RWPE2 (cell line): ENCODE measurements around the gene ITK.

Experiments
- ATAC-seq: fragments of 200-7000 bp; cut with Tn5 transposase; 3 replicates; pipeline ENCODE4 v1.9.1; 2021; ENCODE audit warnings: low read depth
- DNase-seq: peaks from one replicate; pipeline ENCODE4 v3.0.0-alpha.2; 2020; ENCODE audit warnings: low spot score
- H3K27ac ChIP-seq: fragments of 450-650 bp; 2 replicates; pipeline ENCODE4 v1.5.1; 2017; ENCODE audit warnings: mild to moderate bottlenecking; ENCODE audit not compliant: poor library complexity, severe bottlenecking
- H3K27me3 ChIP-seq: fragments of 250-450 bp; sonication (Bioruptor Pico); 2 replicates; pipeline ENCODE4 v1.5.1; 2021; ENCODE audit warnings: mild to moderate bottlenecking, moderate library complexity; ENCODE audit not compliant: insufficient read depth, poor library complexity, severe bottlenecking
- H3K36me3 ChIP-seq: fragments of 250-450 bp; sonication (Bioruptor Pico); 2 replicates; pipeline ENCODE4 v1.5.1; 2020; ENCODE audit warnings: low read depth, mild to moderate bottlenecking, moderate library complexity
- H3K4me1 ChIP-seq: fragments of 250-450 bp; sonication (Bioruptor Pico); 2 replicates; pipeline ENCODE4 v1.5.1; 2021; ENCODE audit warnings: mild to moderate bottlenecking, moderate library complexity; ENCODE audit not compliant: insufficient read depth, poor library complexity, severe bottlenecking
- H3K4me3 ChIP-seq: fragments of 250-450 bp; sonication (Bioruptor Pico); 2 replicates; pipeline ENCODE4 v1.5.1; 2021; ENCODE audit warnings: mild to moderate bottlenecking, moderate library complexity; ENCODE audit not compliant: severe bottlenecking
- H3K9me3 ChIP-seq: fragments of 250-450 bp; sonication (Bioruptor Pico); 2 replicates; pipeline ENCODE4 v1.5.1; 2021; ENCODE audit warnings: mild to moderate bottlenecking, moderate library complexity; ENCODE audit not compliant: severe bottlenecking
- CTCF ChIP-seq: fragments of 450-650 bp; IDR thresholded peaks from one replicate; pipeline ENCODE4 v1.5.1; 2017; ENCODE audit warnings: mild to moderate bottlenecking, moderate library complexity; ENCODE audit not compliant: poor library complexity, severe bottlenecking

ITK gene

GRCh38 chr5:157253547-157253946 lies 72.9 kb downstream of the ITK start:
- ATAC-seq (peak; percentile 77), DNase-seq (no peak)
- Histone ChIP-seq H3K36me3 (no peaks in the 10 kb centered on the region), H3K27me3 (no peaks in the 10 kb centered on the region), H3K27ac (no peak overlapping the region), H3K4me1 (no peaks in the 10 kb centered on the region), H3K4me3 (no peak overlapping the region), H3K9me3 (no peaks in the 10 kb centered on the region)
- TF ChIP-seq CTCF, result peak; percentile 92

- DNase-seq (no peak), ATAC-seq (no peak)
- no peak overlapping the region for H3K4me3 ChIP-seq
- H3K27ac ChIP-seq, result no peak overlapping the region
- H3K9me3 ChIP-seq, result no peaks in the 10 kb centered on the region
- H3K27me3 ChIP-seq, result peaks cover 17% of the 10 kb centered on the region
- H3K4me1 ChIP-seq, result no peaks in the 10 kb centered on the region
- no peaks in the 10 kb centered on the region for H3K36me3 ChIP-seq
- TF ChIP-seq CTCF, result no peak
Observed at GRCh38 chr5:157258450-157258849, 77.8 kb downstream of the ITK start.

- Histone ChIP-seq H3K27ac (no peak overlapping the region), H3K4me3 (no peak overlapping the region), H3K36me3 (no peaks in the 10 kb centered on the region), H3K27me3 (peaks cover 28% of the 10 kb centered on the region), H3K9me3 (no peaks in the 10 kb centered on the region), H3K4me1 (no peaks in the 10 kb centered on the region)
- TF ChIP-seq CTCF, result no peak
- DNase-seq (no peak), ATAC-seq (no peak)
Observed at GRCh38 chr5:157259699-157260098, 79.1 kb downstream of the ITK start.

GRCh38 chr5:157263496-157264090 lies 83.0 kb downstream of the ITK start:
- TF ChIP-seq CTCF, result no peak
- Histone ChIP-seq H3K9me3 (no peaks in the 10 kb centered on the region), H3K4me1 (no peaks in the 10 kb centered on the region), H3K27ac (no peak overlapping the region), H3K4me3 (no peak overlapping the region), H3K27me3 (peaks cover 45% of the 10 kb centered on the region), H3K36me3 (no peaks in the 10 kb centered on the region)
- no peak for ATAC-seq
- DNase-seq, result no peak

- DNase-seq (no peak), ATAC-seq (peak; percentile 93)
- Histone ChIP-seq H3K27ac (no peak within 1 kb of the TSS), H3K36me3 (no peaks in the 10 kb centered on the region), H3K9me3 (no peaks in the 10 kb centered on the region), H3K27me3 (peaks cover 40% of the 10 kb centered on the region), H3K4me1 (no peaks in the 10 kb centered on the region), H3K4me3 (peak within 1 kb of the TSS; percentile 42)
- no peak for TF ChIP-seq CTCF
Observed at GRCh38 chr5:157265714-157266285, 85.2 kb downstream of the ITK start, which contains the start of gene CYFIP2. CYFIP2 (plus strand) TSS chr5:157266123; CDS start chr5:157285362, 19,239 bp downstream.
